ENCODE results near the gene AXIN1.

GRCh38 chr16:367333-367903 is 14.9 kb upstream of the AXIN1 start:
- TF ChIP-seq ELK3 (CRISPR knock-in tag; IDR thresholded peaks at IDR 0.05) (no peak), REST (IDR thresholded peaks at IDR 0.05; ENCODE audit: borderline replicate concordance) (no peak), REST (CRISPR knock-in tag; IDR thresholded peaks at IDR 0.05; ENCODE audit: low read depth) (no peak), BCL6 (CRISPR knock-in tag; IDR thresholded peaks at IDR 0.05) (no peak), CTCF (IDR thresholded peaks at IDR 0.05 in 2 of 3, conservative IDR thresholded peaks at IDR 0.05 in 1 of 3; ENCODE audit: insufficient read depth in 2 of 3, low read depth in 1 of 3, low read length in 3 of 3) (no peak), PHF20 (IDR thresholded peaks at IDR 0.05; ENCODE audit: partially characterized antibody) (no peak), ZNF707 (CRISPR knock-in tag; conservative IDR thresholded peaks at IDR 0.05) (no peak), ESRRB (CRISPR knock-in tag; IDR thresholded peaks at IDR 0.05; ENCODE audit: borderline replicate concordance) (no peak), RCOR1 (IDR thresholded peaks at IDR 0.05; ENCODE audit: borderline replicate concordance in 1 of 2, low read depth in 2 of 2, low read length in 2 of 2) (no peak)

All from K562 (cell line).